Dedifferentiated amniotic fluid mesenchymal stem cell (primary cell): ENCODE results near the gene RGL4.
"Not testable (repeated sequence)": the region's sequence is repeated elsewhere in the genome, so short reads cannot be mapped to it uniquely, and the experiment has no call there.

Experiments
- DNase-seq: peaks from one replicate; pipeline ENCODE4 v3.0.0-alpha.2; 2016; ENCODE audit errors: extremely low spot score

The RGL4 gene

DNA sequence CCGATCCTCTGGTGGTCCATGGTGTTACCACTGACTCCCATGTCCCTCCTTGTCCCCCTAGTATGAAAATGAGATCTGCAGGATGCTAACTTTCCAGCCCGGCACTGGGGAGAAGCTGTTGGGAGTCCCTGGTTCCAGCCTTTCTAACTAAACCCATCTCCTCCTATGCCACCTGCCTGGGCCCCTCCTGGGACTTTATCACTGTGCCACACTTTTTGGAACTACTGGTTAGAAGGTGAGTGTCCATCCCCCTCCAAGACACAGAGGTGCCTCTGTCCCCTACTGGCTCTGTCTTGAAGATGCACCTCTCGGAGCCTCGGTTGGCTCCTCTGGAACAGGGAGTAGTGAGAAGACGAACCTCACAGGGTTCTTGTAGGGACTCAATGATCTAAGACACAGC lies at the start of gene RGL4:
TSS of gene RGL4 (plus strand) at position 301 of the 400 bp plus-strand sequence. CDS start 1,018 bp downstream, outside the sequence.
- DNase-seq = no peak

- not testable (repeated sequence) for DNase-seq
These were observed 44.3 kb upstream of the RGL4 start for GRCh38 chr22:23646526-23646925.

GRCh38 chr22:23649071-23649501 lies 41.7 kb upstream of the RGL4 start:
- no peak for DNase-seq

DNA sequence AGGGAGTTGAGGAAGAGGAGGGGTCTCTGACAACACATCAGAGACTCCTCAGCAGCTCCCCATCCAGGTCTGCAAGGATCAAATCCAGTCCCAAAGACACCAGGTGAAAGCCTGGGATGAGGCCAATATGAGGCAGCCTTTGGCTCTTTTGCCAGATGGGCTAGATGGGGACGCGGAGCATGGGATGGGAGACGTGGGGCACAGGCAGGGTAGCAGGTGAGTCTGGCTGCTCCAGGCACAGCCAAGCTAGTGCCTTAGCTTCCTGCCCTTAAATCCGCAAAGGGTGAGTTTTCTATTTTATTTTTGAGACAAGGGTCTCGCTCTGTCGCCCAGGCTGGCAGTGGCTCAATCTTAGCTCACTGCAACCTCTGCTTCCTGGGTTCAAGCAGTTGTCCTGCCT lies 39.1 kb upstream of the RGL4 start:
- DNase-seq = no peak

GRCh38 chr22:23652286-23652685 lies 38.5 kb upstream of the RGL4 start:
- no peak for DNase-seq

GRCh38 chr22:23652711-23653110 lies 38.1 kb upstream of the RGL4 start:
- no peak for DNase-seq

- DNase-seq = no peak
These were observed 34.8 kb upstream of the RGL4 start for GRCh38 chr22:23655891-23656475.

- no peak for DNase-seq
These were observed 33.1 kb upstream of the RGL4 start for GRCh38 chr22:23657727-23658126.

- not testable (repeated sequence) for DNase-seq
These were observed 30.4 kb upstream of the RGL4 start for GRCh38 chr22:23660381-23660780.

- DNase-seq = no peak
These were observed 20.2 kb upstream of the RGL4 start for GRCh38 chr22:23670378-23671295.

GRCh38 chr22:23671387-23671786 lies 19.4 kb upstream of the RGL4 start:
- not testable (repeated sequence) for DNase-seq

- DNase-seq = not testable (repeated sequence)
These were observed 18.3 kb upstream of the RGL4 start for GRCh38 chr22:23672307-23673049.

- no peak for DNase-seq
These were observed 17.7 kb upstream of the RGL4 start for GRCh38 chr22:23673050-23673620.

DNA sequence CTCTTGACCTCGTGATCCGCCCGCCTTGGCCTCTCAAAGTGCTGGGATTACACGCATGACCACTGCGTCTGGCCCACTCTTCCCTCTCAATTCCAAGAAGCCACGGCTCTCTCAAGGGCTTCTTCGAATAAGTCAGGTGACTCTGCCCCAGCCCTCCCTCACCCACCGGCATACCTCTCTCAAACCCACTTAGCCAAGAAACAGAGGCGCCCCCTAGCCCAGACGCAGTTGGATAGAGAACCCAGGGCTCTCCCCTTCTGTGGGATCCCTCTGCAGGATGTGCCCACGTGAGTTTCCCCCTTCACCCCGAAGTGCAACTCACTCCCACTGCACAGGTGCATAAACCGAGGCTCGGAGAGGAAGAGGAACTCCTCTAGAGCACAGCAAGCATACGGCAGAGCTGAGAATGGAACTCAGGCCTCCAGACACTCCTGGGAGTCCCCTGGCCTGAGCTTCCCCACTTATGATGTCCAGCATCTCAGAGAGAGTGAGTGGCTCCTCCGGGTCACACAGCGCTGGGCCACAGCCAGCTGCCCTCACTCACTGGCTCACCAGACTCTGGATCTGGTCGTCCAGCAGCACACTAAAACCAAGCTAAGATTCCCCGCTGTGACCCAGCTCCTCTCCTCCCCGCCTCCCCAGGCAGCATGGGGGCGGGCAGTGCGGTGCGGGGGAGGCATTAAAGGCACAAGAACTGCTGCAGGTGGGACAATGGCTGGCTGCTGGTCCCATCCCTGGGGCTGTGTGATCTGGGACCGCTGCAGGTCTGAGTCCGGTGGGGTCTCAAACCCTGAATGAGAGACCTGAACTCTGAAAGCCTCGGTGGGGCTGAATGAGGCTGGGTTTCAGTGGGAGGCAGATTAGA lies 16.8 kb upstream of the RGL4 start:
- no peak for DNase-seq

- not testable (repeated sequence) for DNase-seq
These were observed 15.8 kb upstream of the RGL4 start for GRCh38 chr22:23674886-23675501.

- DNase-seq = no peak
These were observed 15.1 kb upstream of the RGL4 start for GRCh38 chr22:23675502-23676415.

DNA sequence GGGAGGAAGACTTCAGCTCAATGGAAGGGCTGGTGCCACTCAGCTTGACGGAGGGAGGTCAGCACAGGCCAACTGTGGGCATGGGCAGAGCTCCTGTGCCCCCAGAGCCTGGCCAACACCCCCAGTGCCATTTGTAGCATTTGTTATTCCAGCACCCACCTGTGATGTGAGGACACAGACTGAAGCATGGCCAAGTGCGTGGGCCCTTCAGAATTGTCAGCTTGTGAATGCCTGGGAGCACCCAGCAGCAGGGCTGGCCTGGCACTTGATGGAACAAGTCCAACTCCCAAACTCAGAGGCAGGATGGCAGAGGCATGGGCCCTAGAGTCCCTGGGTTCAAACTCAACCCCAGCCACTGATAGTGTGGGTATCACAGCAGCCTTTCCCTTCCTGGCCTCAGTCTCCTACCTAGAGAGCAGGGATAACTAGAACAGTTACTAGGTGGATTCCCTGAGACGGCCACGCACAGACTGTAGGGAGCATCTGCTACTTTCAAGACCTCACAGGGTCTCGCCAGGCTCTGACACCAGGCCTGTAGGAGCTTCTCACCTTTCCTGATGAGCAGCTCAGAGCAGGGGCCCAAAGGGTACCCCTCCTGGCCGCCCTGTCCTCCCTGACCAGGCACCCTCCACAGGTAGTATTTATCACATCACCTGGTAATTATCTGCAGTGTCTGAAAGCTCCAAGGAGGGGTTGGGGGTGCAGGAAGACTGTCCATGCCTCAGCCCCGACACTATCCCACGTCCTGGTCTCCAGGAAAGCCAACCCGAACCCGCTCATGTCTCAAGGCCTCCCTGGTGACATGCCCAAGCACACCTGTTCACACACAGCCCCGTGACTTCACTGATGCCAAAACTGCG lies 13.7 kb upstream of the RGL4 start:
- DNase-seq = not testable (repeated sequence)

- no peak for DNase-seq
These were observed 13.2 kb upstream of the RGL4 start for GRCh38 chr22:23677701-23677995.

- no peak for DNase-seq
These were observed 12.7 kb upstream of the RGL4 start for GRCh38 chr22:23678133-23678532.
